ENCODE measurements around the gene TMEM259. TPM values are rescaled to one million over a fixed set of nuclear protein-coding genes. Genes with fewer than 3 reads are reported as not detected.

Gene TMEM259
- total RNA-seq, 1 donor from 2014 or later = 232 TPM

- Mint-ChIP-seq H3K9me3 (no peaks in the 10 kb centered on the region), H3K4me1 (no peaks in the 10 kb centered on the region), H3K27me3 (ENCODE audit: low read depth) (no peaks in the 10 kb centered on the region), H3K27ac (no peak overlapping the region), H3K4me3 (no peak overlapping the region), H3K36me3 (no peaks in the 10 kb centered on the region)
- no peak for TF ChIP-seq CTCF (IDR thresholded peaks at IDR 0.05; ENCODE audit: unreplicated experiment)
- no peak for DNase-seq (ENCODE audit: low spot score in 2 of 2, unreplicated experiment in 2 of 2)
Measured at GRCh38 chr19:1058112-1058511, 37.2 kb upstream of the TMEM259 start.

DNA sequence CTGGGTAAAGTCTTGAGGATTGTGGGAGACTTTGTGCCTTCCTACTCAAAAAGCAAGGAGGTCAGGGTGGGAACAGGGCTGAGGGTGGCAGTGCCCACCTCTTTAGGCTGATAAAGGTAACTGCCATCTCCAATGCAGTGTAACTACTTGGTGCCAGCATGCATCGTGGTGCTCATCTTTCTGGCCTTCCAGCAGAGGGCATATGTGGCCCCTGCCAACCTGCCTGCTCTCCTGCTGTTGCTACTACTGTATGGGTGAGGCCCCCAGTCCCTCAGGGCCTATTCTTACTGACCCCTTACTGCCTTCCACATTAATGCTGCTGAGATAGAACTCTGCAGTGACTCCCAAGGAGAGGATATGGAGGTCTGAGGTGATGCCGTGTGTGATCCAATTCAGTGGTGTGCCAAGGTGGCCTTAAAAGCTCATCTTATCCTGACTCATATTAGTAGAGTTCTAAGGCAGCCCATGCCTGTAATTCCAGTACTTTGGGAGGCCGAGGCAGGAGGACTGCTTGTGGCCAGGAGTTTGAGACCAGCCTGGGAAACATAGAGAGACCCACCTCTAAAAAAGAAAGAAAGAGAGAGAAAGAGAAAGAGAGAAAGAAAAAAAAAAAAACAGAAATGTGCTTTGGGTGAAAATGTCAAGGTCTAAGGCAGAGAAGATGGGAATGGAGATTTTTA, 36.4 kb upstream of the TMEM259 start:
- no peak for TF ChIP-seq CTCF (IDR thresholded peaks at IDR 0.05; ENCODE audit: unreplicated experiment)
- Mint-ChIP-seq H3K4me3 (no peak overlapping the region), H3K27me3 (ENCODE audit: low read depth) (no peaks in the 10 kb centered on the region), H3K4me1 (no peaks in the 10 kb centered on the region), H3K36me3 (no peaks in the 10 kb centered on the region), H3K9me3 (no peaks in the 10 kb centered on the region), H3K27ac (no peak overlapping the region)
- DNase-seq (ENCODE audit: low spot score in 2 of 2, unreplicated experiment in 2 of 2) = no peak

DNA sequence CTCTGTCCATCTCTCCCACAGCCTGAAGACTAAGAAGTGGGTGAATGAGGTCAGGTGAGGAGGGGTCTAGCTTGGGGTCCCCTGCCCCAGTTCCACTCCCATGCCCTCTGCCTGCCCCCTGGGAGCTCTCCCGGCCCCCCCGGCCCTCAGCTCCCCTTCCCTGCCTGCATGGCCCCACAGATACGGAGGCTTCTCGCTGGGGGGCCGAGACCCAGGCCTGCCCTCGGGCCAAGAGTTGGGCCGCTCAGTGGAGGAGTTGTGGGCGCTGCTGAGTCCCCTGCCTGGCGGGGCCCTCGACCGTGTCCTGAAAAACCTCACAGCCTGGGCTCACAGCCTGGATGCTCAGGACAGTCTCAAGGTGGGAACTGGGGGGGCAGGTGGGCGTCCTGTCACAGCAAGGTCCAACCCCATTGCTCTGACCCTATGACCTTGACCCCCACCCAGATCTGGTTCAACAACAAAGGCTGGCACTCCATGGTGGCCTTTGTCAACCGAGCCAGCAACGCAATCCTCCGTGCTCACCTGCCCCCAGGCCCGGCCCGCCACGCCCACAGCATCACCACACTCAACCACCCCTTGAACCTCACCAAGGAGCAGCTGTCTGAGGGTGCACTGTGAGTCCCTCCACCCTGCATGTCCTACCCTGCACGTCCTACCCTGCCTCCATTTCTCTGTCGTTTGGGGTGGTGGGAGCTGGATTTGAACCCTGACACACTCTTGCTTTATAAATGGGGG, 35.1 kb upstream of the TMEM259 start:
- H3K4me1 Mint-ChIP-seq = no peaks in the 10 kb centered on the region
- TF ChIP-seq CTCF (IDR thresholded peaks at IDR 0.05; ENCODE audit: unreplicated experiment) = no peak
- no peak overlapping the region for H3K27ac Mint-ChIP-seq
- no peaks in the 10 kb centered on the region for H3K36me3 Mint-ChIP-seq
- no peaks in the 10 kb centered on the region for H3K27me3 Mint-ChIP-seq (ENCODE audit: low read depth)
- no peak for DNase-seq (ENCODE audit: low spot score in 2 of 2, unreplicated experiment in 2 of 2)
- H3K4me3 Mint-ChIP-seq = no peak overlapping the region
- no peaks in the 10 kb centered on the region for H3K9me3 Mint-ChIP-seq

DNA sequence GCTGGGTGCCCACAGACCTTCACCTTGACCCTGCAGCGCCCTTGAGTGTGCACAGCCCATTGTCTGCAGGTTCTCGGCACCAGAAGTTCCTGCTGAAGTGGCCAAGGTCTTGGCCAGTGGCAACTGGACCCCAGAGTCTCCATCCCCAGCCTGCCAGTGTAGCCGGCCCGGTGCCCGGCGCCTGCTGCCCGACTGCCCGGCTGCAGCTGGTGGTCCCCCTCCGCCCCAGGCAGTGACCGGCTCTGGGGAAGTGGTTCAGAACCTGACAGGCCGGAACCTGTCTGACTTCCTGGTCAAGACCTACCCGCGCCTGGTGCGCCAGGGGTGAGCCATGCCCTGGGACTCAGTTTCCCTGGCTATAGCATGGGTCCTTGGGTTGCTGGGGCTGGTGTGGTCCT, 34.1 kb upstream of the TMEM259 start:
- Mint-ChIP-seq H3K27ac (no peak overlapping the region), H3K9me3 (no peaks in the 10 kb centered on the region), H3K4me1 (no peaks in the 10 kb centered on the region)

More for the DNA sequence above, 34.1 kb upstream of the TMEM259 start:
- DNase-seq (ENCODE audit: low spot score in 2 of 2, unreplicated experiment in 2 of 2) = no peak
- Mint-ChIP-seq H3K27me3 (ENCODE audit: low read depth) (no peaks in the 10 kb centered on the region), H3K4me3 (no peak overlapping the region), H3K36me3 (no peaks in the 10 kb centered on the region)
- TF ChIP-seq CTCF (IDR thresholded peaks at IDR 0.05; ENCODE audit: unreplicated experiment) = no peak

Data from mesothelial cell of epicardium (in vitro differentiated cells).